SK-N-SH (cell line): Measurements from ENCODE around the gene ERGIC1.

Experiments used
- ELF1 ChIP-seq: IDR thresholded peaks from 2 replicates; pipeline ENCODE4 v1.4.0; 2012
- FOXM1 ChIP-seq: IDR thresholded peaks from 2 replicates; pipeline ENCODE4 v1.4.0; 2012; ENCODE audit warnings: low read depth, mild to moderate bottlenecking
- RFX5 ChIP-seq: IDR thresholded peaks from 2 replicates; pipeline ENCODE4 v1.6.1; 2012; ENCODE audit warnings: mild to moderate bottlenecking, improper control_type of control experiment, low read length
- YY1 ChIP-seq: IDR thresholded peaks from 2 replicates; pipeline ENCODE4 v1.4.0; 2012; ENCODE audit warnings: low read depth, mild to moderate bottlenecking
- TF ChIP-seq, protein P1 (sequence below): fragments of 200-600 bp; sonication (generic); IDR thresholded peaks from 2 replicates; pipeline ENCODE4 v1.6.1; 2017; ENCODE audit warnings: antibody characterized with exemption, mild to moderate bottlenecking, moderate library complexity
- TF ChIP-seq, protein P2 (sequence below): IDR thresholded peaks from 2 replicates; pipeline ENCODE4 v1.6.1; 2012; ENCODE audit warnings: mild to moderate bottlenecking, low read depth, low read length, moderate library complexity

DNA sequence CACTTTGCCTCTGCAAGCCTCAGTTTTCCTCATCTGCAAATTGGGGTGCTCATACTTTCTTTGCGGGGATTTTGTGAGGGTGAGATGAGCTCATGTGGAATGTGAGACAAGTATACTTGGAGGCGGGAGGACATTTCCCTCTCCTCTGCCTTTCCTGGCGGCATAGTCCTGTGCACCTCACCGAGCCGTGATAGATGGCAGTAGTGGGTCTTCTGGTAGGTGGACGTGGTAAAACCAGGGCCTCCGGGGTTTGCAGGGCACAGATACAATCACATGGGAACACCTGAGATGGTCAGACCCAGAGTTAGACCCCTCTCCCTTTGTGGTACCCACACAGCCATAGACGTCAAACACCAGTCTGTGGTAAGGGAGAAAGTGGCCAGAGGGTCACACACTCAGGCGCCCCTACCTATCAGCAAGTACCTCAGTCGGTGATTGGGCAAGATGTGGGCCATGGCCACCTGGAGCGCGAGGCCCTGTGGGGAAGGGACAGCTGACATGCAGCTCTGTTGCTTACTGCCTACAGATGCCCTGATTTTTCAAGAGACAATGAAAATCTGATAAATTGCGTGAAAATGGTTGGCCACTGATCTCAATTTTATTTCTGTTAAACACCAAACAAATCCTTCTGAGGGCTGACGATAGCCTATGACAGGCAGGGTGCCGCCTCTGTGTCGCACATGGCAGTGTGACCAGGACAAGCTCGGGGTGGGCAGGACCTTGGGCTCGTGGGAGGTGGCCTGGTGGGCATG lies 9.9 kb downstream of the ERGIC1 start:
- TF ChIP-seq FOXM1 (no peak), ELF1 (no peak), RFX5 (no peak), YY1 (no peak)
- TF ChIP-seq, protein P1, sequence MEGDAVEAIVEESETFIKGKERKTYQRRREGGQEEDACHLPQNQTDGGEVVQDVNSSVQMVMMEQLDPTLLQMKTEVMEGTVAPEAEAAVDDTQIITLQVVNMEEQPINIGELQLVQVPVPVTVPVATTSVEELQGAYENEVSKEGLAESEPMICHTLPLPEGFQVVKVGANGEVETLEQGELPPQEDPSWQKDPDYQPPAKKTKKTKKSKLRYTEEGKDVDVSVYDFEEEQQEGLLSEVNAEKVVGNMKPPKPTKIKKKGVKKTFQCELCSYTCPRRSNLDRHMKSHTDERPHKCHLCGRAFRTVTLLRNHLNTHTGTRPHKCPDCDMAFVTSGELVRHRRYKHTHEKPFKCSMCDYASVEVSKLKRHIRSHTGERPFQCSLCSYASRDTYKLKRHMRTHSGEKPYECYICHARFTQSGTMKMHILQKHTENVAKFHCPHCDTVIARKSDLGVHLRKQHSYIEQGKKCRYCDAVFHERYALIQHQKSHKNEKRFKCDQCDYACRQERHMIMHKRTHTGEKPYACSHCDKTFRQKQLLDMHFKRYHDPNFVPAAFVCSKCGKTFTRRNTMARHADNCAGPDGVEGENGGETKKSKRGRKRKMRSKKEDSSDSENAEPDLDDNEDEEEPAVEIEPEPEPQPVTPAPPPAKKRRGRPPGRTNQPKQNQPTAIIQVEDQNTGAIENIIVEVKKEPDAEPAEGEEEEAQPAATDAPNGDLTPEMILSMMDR = 0 out of 2 replicates have a peak, but pooled peaks have one; percentile 7
- TF ChIP-seq, protein P2, sequence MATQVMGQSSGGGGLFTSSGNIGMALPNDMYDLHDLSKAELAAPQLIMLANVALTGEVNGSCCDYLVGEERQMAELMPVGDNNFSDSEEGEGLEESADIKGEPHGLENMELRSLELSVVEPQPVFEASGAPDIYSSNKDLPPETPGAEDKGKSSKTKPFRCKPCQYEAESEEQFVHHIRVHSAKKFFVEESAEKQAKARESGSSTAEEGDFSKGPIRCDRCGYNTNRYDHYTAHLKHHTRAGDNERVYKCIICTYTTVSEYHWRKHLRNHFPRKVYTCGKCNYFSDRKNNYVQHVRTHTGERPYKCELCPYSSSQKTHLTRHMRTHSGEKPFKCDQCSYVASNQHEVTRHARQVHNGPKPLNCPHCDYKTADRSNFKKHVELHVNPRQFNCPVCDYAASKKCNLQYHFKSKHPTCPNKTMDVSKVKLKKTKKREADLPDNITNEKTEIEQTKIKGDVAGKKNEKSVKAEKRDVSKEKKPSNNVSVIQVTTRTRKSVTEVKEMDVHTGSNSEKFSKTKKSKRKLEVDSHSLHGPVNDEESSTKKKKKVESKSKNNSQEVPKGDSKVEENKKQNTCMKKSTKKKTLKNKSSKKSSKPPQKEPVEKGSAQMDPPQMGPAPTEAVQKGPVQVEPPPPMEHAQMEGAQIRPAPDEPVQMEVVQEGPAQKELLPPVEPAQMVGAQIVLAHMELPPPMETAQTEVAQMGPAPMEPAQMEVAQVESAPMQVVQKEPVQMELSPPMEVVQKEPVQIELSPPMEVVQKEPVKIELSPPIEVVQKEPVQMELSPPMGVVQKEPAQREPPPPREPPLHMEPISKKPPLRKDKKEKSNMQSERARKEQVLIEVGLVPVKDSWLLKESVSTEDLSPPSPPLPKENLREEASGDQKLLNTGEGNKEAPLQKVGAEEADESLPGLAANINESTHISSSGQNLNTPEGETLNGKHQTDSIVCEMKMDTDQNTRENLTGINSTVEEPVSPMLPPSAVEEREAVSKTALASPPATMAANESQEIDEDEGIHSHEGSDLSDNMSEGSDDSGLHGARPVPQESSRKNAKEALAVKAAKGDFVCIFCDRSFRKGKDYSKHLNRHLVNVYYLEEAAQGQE = no peak
